ENCODE data around the gene VWC2L.

GRCh38 chr2:214628091-214628490 lies 217.2 kb downstream of the VWC2L start:
- TF ChIP-seq CTCF (IDR thresholded peaks at IDR 0.05; ENCODE audit: low read length) (no peak), EZH2phosphoT487 (IDR thresholded peaks at IDR 0.05; ENCODE audit: low read length) (no peak)
